GM12872 (cell line): ENCODE results near the gene LMBRD1.

Source experiments
- TF ChIP-seq, protein P1 (sequence below): IDR thresholded peaks from 3 replicates; pipeline ENCODE4 v1.5.1; 2011; ENCODE audit warnings: low read depth, mild to moderate bottlenecking, low read length, moderate library complexity; ENCODE audit not compliant: insufficient read depth

The LMBRD1 gene

DNA sequence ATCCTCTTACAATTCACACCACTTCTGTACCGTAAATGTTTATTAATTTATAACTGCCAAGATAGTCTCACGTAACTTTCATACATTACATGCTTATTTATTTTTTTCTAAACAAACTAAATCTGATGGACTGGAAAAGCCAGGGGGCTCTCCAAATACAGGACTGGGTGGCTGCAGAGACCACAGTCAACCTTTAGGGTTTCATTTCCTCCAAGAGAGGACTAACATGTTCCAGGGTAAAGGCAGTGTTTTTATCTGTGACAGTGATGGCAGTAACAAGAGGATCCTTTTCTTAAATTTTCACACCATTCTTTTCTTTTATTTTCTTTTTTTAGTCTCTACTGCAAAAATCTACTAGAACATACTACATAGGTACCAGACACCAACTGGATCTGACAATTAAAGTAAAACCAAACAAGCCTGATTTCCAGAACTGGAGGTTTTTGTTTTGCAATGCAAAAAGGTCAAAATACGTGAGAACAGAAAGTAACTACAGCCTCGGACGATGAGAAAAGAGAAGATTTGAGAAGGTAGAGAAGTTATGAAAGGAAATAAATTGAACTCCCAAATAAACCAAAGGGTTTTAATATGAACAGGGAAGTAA is 1.2 kb downstream of the LMBRD1 start:
- TF ChIP-seq, protein P1, sequence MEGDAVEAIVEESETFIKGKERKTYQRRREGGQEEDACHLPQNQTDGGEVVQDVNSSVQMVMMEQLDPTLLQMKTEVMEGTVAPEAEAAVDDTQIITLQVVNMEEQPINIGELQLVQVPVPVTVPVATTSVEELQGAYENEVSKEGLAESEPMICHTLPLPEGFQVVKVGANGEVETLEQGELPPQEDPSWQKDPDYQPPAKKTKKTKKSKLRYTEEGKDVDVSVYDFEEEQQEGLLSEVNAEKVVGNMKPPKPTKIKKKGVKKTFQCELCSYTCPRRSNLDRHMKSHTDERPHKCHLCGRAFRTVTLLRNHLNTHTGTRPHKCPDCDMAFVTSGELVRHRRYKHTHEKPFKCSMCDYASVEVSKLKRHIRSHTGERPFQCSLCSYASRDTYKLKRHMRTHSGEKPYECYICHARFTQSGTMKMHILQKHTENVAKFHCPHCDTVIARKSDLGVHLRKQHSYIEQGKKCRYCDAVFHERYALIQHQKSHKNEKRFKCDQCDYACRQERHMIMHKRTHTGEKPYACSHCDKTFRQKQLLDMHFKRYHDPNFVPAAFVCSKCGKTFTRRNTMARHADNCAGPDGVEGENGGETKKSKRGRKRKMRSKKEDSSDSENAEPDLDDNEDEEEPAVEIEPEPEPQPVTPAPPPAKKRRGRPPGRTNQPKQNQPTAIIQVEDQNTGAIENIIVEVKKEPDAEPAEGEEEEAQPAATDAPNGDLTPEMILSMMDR, result peak; percentile 29; the same call in 1 of the 3 replicates

DNA sequence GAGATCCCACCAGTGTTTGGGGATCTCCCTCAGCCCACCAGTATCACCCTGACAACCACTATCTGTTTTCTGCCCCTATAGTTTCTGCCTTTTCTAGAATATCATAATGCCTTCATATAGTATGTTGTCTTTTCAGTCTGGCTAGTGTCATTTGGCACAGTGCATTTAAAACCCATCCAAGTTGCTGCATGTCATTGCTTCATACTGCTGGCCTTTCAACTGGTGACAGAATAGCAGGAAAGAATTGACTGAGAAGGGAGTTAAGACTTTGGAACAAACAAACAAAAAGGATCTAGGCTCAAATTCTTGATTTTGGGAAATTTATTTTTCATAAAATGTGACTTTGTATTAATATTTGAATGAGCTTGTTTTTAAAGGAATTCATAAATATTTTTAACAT is 4.5 kb downstream of the LMBRD1 start:
- TF ChIP-seq, protein P1, result no peak

DNA sequence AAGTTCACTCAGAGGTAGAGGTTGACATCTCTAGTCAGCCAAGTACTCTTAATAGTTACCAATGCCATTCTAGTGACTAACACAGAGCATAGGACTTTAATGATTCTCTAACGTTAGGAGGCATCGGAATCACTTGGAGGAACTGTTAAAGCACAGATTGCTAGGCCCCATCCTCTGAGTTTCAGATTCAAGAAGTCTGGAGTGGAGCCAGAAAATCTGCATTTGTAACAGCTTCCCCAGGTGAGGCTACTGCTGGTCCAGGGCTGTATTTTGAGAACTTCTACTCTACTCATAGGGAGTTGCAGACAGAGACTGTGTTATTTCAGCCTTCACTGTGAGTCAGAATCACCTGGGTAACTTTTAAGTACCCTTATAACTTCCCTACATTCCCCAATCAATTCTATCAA is 5.7 kb downstream of the LMBRD1 start:
- TF ChIP-seq, protein P1, result no peak

- TF ChIP-seq, protein P1, result no peak
Observed at GRCh38 chr6:69790629-69791028, 6.2 kb downstream of the LMBRD1 start.

GRCh38 chr6:69789578-69789977 is 7.2 kb downstream of the LMBRD1 start:
- TF ChIP-seq, protein P1, result no peak

- TF ChIP-seq, protein P1, result no peak
Observed at GRCh38 chr6:69785697-69786096, 11.1 kb downstream of the LMBRD1 start.

- TF ChIP-seq, protein P1, result peak; percentile 15; the same call in 1 of the 3 replicates
Observed at GRCh38 chr6:69784595-69785377, 12.0 kb downstream of the LMBRD1 start.
